Measurements from ENCODE around the gene DHRS7B.
"Not testable (repeated sequence)": the region's sequence is repeated elsewhere in the genome, so short reads cannot be mapped to it uniquely, and the experiment has no call there.

DNA sequence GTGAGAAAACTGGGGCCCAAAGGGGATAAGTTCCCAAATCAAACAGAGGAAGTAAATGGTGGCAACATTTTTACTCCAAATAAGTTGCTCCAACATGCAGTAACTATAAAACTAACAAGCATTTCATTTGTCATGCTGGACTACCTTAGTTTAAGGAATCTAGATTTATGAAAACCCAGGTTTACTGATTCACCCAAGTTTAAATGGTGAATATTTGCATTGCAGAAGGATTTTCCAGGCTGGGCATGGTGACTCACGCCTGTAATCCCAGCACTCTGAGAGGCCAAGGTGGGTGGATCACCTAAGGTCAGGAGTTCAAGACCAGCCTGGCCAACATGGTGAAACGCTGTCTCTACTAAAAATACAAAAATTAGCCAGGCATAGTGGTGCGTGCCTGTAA lies 17.5 kb downstream of the DHRS7B start:
- TF ChIP-seq, protein P1, sequence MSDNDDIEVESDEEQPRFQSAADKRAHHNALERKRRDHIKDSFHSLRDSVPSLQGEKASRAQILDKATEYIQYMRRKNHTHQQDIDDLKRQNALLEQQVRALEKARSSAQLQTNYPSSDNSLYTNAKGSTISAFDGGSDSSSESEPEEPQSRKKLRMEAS (IDR thresholded peaks at IDR 0.05; ENCODE audit: low read depth, low read length): not testable (repeated sequence)
- TF ChIP-seq, protein P2, sequence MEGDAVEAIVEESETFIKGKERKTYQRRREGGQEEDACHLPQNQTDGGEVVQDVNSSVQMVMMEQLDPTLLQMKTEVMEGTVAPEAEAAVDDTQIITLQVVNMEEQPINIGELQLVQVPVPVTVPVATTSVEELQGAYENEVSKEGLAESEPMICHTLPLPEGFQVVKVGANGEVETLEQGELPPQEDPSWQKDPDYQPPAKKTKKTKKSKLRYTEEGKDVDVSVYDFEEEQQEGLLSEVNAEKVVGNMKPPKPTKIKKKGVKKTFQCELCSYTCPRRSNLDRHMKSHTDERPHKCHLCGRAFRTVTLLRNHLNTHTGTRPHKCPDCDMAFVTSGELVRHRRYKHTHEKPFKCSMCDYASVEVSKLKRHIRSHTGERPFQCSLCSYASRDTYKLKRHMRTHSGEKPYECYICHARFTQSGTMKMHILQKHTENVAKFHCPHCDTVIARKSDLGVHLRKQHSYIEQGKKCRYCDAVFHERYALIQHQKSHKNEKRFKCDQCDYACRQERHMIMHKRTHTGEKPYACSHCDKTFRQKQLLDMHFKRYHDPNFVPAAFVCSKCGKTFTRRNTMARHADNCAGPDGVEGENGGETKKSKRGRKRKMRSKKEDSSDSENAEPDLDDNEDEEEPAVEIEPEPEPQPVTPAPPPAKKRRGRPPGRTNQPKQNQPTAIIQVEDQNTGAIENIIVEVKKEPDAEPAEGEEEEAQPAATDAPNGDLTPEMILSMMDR (IDR thresholded peaks at IDR 0.05; ENCODE audit: low read depth, low read length): not testable (repeated sequence)
- TF ChIP-seq POLR2A (IDR thresholded peaks at IDR 0.05; ENCODE audit: extremely low read depth, insufficient read length); MYC (IDR thresholded peaks at IDR 0.05; ENCODE audit: low read depth, low read length): not testable (repeated sequence)
